ENCODE data around the gene PRDM16. TPM values are rescaled to one million over a fixed set of nuclear protein-coding genes. Genes with fewer than 3 reads are reported as not detected.

PRDM16 gene
- total and polyA plus RNA-seq, 2 of the 4 experiments (the other 2 are of a cell fraction): 0.02 TPM; not detected in 1

DNA sequence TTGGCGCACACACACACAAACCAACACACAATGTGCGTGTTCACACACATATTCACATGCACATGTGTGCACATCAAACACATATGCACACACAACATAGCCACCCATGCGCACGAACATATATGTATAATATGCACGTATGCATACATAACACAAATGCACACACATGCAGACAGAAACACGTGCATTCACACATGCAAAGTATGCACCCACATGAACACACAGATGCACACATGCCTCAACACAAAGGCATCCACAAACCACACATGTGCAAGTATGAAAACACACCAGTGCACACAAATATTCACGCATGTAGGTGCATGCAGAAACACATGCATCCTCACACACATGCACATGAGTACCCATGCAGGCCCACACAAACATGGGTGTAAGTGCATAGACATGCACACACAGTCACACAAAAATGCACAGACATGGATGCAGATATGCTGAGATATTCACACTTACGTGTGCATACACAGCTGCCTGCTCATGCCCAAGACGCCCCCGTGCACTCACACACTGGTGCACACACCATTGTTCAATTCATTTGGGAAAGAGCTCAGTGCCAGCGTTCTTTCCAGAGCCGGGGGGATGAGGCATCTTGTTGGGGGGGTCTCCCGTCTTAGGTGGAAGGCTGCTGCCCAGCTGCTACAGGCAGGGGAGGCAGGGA is 332.7 kb downstream of the PRDM16 start:
- Histone ChIP-seq H2AK9ac (replicated peaks; ENCODE audit: low read depth, low read length, poor library complexity) (no peak overlapping the region), H3K9me1 (ENCODE audit: insufficient read depth, low read length) (no peaks in the 10 kb centered on the region), H3K9ac (ENCODE audit: low read depth, low read length) (no peak overlapping the region), H3K18ac (ENCODE audit: low read depth, low read length) (no peak overlapping the region), H3K56ac (ENCODE audit: extremely low read depth, insufficient read depth, low read length) (no peak overlapping the region), H3K27ac (ENCODE audit: insufficient read depth, low read length) (no peak overlapping the region), H3K23ac (ENCODE audit: low read depth, low read length) (no peak overlapping the region), H2BK20ac (ENCODE audit: low read depth, low read length) (no peak overlapping the region), H3K4me3 (ENCODE audit: insufficient read depth, low read depth, low read length) (no peak overlapping the region), H3K9me3 (ENCODE audit: control insufficient read depth, insufficient read depth, low read length) (no peaks in the 10 kb centered on the region), H3K4ac (ENCODE audit: low read depth, low read length) (no peak overlapping the region), H2BK15ac (ENCODE audit: low read depth, low read length) (no peak overlapping the region), H2BK120ac (ENCODE audit: low read depth, low read length) (no peak overlapping the region), H3K36me3 (ENCODE audit: control insufficient read depth, insufficient read depth, low read length) (no peaks in the 10 kb centered on the region), H4K91ac (ENCODE audit: insufficient read depth, low read depth, low read length) (no peak overlapping the region), H2AFZ (replicated peaks; ENCODE audit: low read length, poor library complexity) (no peak overlapping the region), H3K79me1 (ENCODE audit: low read depth in 1 of 2, low read length in 2 of 2) (no peaks in the 10 kb centered on the region), H3K14ac (replicated peaks; ENCODE audit: low read depth, low read length) (no peak overlapping the region), H4K20me1 (ENCODE audit: insufficient read depth, low read length) (no peaks in the 10 kb centered on the region), H2AK5ac (ENCODE audit: low read depth, low read length) (no peak overlapping the region), H3K4me2 (ENCODE audit: low read depth, low read length) (no peak overlapping the region), H3K27me3 (ENCODE audit: control insufficient read depth, insufficient read depth, low read length) (peaks cover 24% of the 10 kb centered on the region; the same call in 1 of the 2 replicates), H4K5ac (ENCODE audit: low read depth, low read length) (no peak overlapping the region), H4K8ac (ENCODE audit: low read depth in 2 of 2, low read length in 2 of 2) (no peak overlapping the region), H2BK5ac (ENCODE audit: low read depth, low read length, poor library complexity, severe bottlenecking) (no peak overlapping the region), H3K4me1 (ENCODE audit: control insufficient read depth, insufficient read depth, low read length) (peaks cover 2% of the 10 kb centered on the region; the same call in 1 of the 2 replicates)
- in situ Hi-C loops (cut with MboI; ENCODE audit: low sequenced_read_pairs): no loop called here
- intact Hi-C loops (cut with micrococcal nuclease): no loop called here
- DNase-seq (no peak), ATAC-seq (ENCODE audit: low read depth) (no peak)
- WGBS, 2 experiments (ENCODE audit: extremely low coverage in 2 of 2, insufficient read length in 1 of 2): 87% methylated on average over 5 of the region's 13 CpGs; no CpG with 5 or more reads in 1 of the 2 experiments
- ChIA-PET POLR2A (ENCODE audit: unreplicated experiment) (no interaction called here), CTCF (no interaction called here)
- dilution Hi-C loops (cut with HindIII; ENCODE audit: low sequenced_read_pairs, unreplicated experiment): no loop called here
- no peak for TF ChIP-seq RCOR1 (IDR thresholded peaks at IDR 0.05; ENCODE audit: insufficient replicate concordance, low read length)
- TF ChIP-seq MXI1 (IDR thresholded peaks at IDR 0.05; ENCODE audit: borderline replicate concordance, low read depth, low read length): no peak
- TF ChIP-seq, protein P1, sequence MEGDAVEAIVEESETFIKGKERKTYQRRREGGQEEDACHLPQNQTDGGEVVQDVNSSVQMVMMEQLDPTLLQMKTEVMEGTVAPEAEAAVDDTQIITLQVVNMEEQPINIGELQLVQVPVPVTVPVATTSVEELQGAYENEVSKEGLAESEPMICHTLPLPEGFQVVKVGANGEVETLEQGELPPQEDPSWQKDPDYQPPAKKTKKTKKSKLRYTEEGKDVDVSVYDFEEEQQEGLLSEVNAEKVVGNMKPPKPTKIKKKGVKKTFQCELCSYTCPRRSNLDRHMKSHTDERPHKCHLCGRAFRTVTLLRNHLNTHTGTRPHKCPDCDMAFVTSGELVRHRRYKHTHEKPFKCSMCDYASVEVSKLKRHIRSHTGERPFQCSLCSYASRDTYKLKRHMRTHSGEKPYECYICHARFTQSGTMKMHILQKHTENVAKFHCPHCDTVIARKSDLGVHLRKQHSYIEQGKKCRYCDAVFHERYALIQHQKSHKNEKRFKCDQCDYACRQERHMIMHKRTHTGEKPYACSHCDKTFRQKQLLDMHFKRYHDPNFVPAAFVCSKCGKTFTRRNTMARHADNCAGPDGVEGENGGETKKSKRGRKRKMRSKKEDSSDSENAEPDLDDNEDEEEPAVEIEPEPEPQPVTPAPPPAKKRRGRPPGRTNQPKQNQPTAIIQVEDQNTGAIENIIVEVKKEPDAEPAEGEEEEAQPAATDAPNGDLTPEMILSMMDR (conservative IDR thresholded peaks at IDR 0.05; ENCODE audit: low read depth, low read length): no peak
- TF ChIP-seq RAD21 (IDR thresholded peaks at IDR 0.05; ENCODE audit: low read length): no peak
- TF ChIP-seq CHD1 (IDR thresholded peaks at IDR 0.05; ENCODE audit: low read depth, low read length): no peak
- BruUV-seq (replicated peaks): no TSS peak
